Body of pancreas (tissue), 4 donors: ENCODE measurements around the gene PLS1.

Source experiments
- POLR2A ChIP-seq, 3 donors: fragments of 450-650 bp; IDR thresholded peaks; one replicate each; pipeline ENCODE4 v1.6.1; 2016; ENCODE audit warnings: antibody characterized with exemption in 3 of 3, mild to moderate bottlenecking in 2 of 3
- TF ChIP-seq, protein P1 (sequence below), 7 experiments: fragments of 450-650 bp in 4 of 7; fragments of 200-600 bp in 3 of 7; sonication (generic) in 3 of 7; IDR thresholded peaks; one replicate each; pipeline ENCODE4 v1.5.1; 2016 to 2019; ENCODE audit warnings: antibody characterized with exemption in 7 of 7

DNA sequence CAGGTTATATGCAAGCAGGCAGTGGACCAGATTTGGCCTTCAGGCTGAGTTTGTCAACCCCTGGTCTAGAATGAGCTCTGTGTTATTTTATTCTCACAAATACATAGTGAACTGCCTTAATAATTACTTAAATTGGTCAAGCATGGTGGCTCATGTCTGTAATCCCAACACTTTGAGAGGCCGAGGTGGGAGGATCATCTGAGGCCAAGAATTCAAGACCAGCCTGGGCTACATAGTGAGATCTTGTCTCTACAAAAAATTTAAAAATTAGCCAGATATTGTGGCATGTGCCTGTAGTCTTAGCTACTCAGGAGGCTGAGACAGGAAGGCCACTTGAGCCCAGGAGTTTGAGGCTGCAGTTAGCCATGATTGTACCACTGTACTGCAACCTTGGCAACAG is 15.0 kb downstream of the PLS1 start:
- TF ChIP-seq POLR2A (IDR thresholded peaks at IDR 0.05), result no peak
- TF ChIP-seq, protein P1, sequence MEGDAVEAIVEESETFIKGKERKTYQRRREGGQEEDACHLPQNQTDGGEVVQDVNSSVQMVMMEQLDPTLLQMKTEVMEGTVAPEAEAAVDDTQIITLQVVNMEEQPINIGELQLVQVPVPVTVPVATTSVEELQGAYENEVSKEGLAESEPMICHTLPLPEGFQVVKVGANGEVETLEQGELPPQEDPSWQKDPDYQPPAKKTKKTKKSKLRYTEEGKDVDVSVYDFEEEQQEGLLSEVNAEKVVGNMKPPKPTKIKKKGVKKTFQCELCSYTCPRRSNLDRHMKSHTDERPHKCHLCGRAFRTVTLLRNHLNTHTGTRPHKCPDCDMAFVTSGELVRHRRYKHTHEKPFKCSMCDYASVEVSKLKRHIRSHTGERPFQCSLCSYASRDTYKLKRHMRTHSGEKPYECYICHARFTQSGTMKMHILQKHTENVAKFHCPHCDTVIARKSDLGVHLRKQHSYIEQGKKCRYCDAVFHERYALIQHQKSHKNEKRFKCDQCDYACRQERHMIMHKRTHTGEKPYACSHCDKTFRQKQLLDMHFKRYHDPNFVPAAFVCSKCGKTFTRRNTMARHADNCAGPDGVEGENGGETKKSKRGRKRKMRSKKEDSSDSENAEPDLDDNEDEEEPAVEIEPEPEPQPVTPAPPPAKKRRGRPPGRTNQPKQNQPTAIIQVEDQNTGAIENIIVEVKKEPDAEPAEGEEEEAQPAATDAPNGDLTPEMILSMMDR (IDR thresholded peaks at IDR 0.05), result no peak
